ENCODE data around the gene RTP3.

- TF ChIP-seq CTCF (conservative IDR thresholded peaks at IDR 0.05) (no peak), ZFX (IDR thresholded peaks at IDR 0.05) (no peak)
Measured at GRCh38 chr3:46456118-46456517, 41.7 kb upstream of the RTP3 start.

All from C4-2B (cell line).